GM18499 (cell line): ENCODE results near the gene SLC35F3.
A peak's percentile ranks its signal among the peaks of the same experiment; 100 is the strongest.

Source experiments
- ATAC-seq: cut with Tn5 transposase; IDR thresholded peaks from one replicate; pipeline ENCODE4 v1.9.1; 2021; ENCODE audit warnings: moderate number of reproducible peaks; ENCODE audit not compliant: insufficient read depth, unreplicated experiment

Gene SLC35F3

GRCh38 chr1:234214129-234214910 is 309.8 kb downstream of the SLC35F3 start:
- no peak for ATAC-seq

- no peak for ATAC-seq
These were observed 310.7 kb downstream of the SLC35F3 start for GRCh38 chr1:234214911-234215892.

GRCh38 chr1:234216116-234216703 is 311.7 kb downstream of the SLC35F3 start:
- no peak for ATAC-seq

GRCh38 chr1:234217316-234217840 is 312.9 kb downstream of the SLC35F3 start:
- no peak for ATAC-seq

GRCh38 chr1:234218078-234218477 is 313.6 kb downstream of the SLC35F3 start:
- ATAC-seq: no peak

GRCh38 chr1:234219711-234220110 is 315.2 kb downstream of the SLC35F3 start:
- ATAC-seq: no peak

GRCh38 chr1:234221601-234222000 is 317.1 kb downstream of the SLC35F3 start:
- ATAC-seq: no peak

- no peak for ATAC-seq
These were observed 318.2 kb downstream of the SLC35F3 start for GRCh38 chr1:234222561-234223280.

GRCh38 chr1:234226113-234226818 is 321.8 kb downstream of the SLC35F3 start:
- no peak for ATAC-seq

GRCh38 chr1:234226819-234227165 is 322.3 kb downstream of the SLC35F3 start:
- ATAC-seq: no peak

GRCh38 chr1:234229581-234230387 is 325.3 kb downstream of the SLC35F3 start:
- no peak for ATAC-seq

- ATAC-seq: peak; percentile 55
These were observed 326.0 kb downstream of the SLC35F3 start for GRCh38 chr1:234230414-234230862.

- ATAC-seq: no peak
These were observed 326.8 kb downstream of the SLC35F3 start for GRCh38 chr1:234231061-234231892.

GRCh38 chr1:234231893-234232276 is 327.4 kb downstream of the SLC35F3 start:
- ATAC-seq: no peak

- ATAC-seq: no peak
These were observed 329.7 kb downstream of the SLC35F3 start for GRCh38 chr1:234234199-234234598.

- no peak for ATAC-seq
These were observed 331.0 kb downstream of the SLC35F3 start for GRCh38 chr1:234235434-234235881.

- ATAC-seq: no peak
These were observed 332.9 kb downstream of the SLC35F3 start for GRCh38 chr1:234237393-234237792.

- no peak for ATAC-seq
These were observed 333.6 kb downstream of the SLC35F3 start for GRCh38 chr1:234238060-234238459.
